HepG2 (cell line): ENCODE measurements around the gene UPK1B. TPM values are rescaled to one million over a fixed set of nuclear protein-coding genes. Genes with fewer than 3 reads are reported as not detected.

Source experiments
- CREM ChIP-seq, 2 experiments: sonication (generic) in 1 of 2; formaldehyde crosslinking in 1 of 2; IDR thresholded peaks; 2 replicates each; pipeline versions ENCODE4 v1.4.0 to v1.6.1; 2016 to 2020; ENCODE audit warnings: antibody characterized with exemption in 1 of 2, mild to moderate bottlenecking in 1 of 2, missing genetic modification reagents in 1 of 2
- ETV5 ChIP-seq: IDR thresholded peaks from 2 replicates; pipeline ENCODE4 v1.6.1; 2018; ENCODE audit warnings: missing biosample characterization, missing genetic modification reagents, inconsistent platforms, borderline replicate concordance
- HNRNPL ChIP-seq: fragments of 200-400 bp; formaldehyde crosslinking; IDR thresholded peaks from 2 replicates; pipeline ENCODE4 v1.6.1; 2017; ENCODE audit warnings: mild to moderate bottlenecking, low read depth, low read length
- IRF2 ChIP-seq: IDR thresholded peaks from 2 replicates; pipeline ENCODE4 v1.6.1; 2018; ENCODE audit warnings: missing genetic modification reagents, missing compliant biosample characterization
- LCORL ChIP-seq, 2 experiments: fragments of 450-650 bp in 1 of 2; sonication (generic) in 1 of 2; formaldehyde crosslinking in 1 of 2; IDR thresholded peaks; 2 replicates each; pipeline versions ENCODE4 v1.5.0 to v1.6.1; 2017 to 2020; ENCODE audit warnings: antibody characterized with exemption in 1 of 2, missing genetic modification reagents in 1 of 2
- MAFG ChIP-seq: sonication (generic); formaldehyde crosslinking; IDR thresholded peaks from 2 replicates; pipeline ENCODE4 v1.5.1; 2020; ENCODE audit warnings: mild to moderate bottlenecking, missing genetic modification reagents
- NR2F6 ChIP-seq, 2 experiments: IDR thresholded peaks; 2 replicates each; pipeline ENCODE4 v1.6.1; 2016; ENCODE audit warnings: antibody characterized with exemption in 1 of 2, mild to moderate bottlenecking in 1 of 2
- RELA ChIP-seq: sonication (generic); formaldehyde crosslinking; IDR thresholded peaks from 2 replicates; pipeline ENCODE4 v1.4.0; 2020; ENCODE audit warnings: missing genetic modification reagents
- RFX1 ChIP-seq: fragments of 450-650 bp; IDR thresholded peaks from 2 replicates; pipeline ENCODE4 v1.6.1; 2017
- SP2 ChIP-seq: sonication (generic); formaldehyde crosslinking; IDR thresholded peaks from 2 replicates; pipeline ENCODE4 v1.5.1; 2020; ENCODE audit warnings: mild to moderate bottlenecking, missing genetic modification reagents
- ZNF121 ChIP-seq: sonication (generic); formaldehyde crosslinking; IDR thresholded peaks from 2 replicates; pipeline ENCODE4 v1.5.0; 2020; ENCODE audit warnings: mild to moderate bottlenecking, missing genetic modification reagents
- ZNF530 ChIP-seq: sonication (generic); formaldehyde crosslinking; IDR thresholded peaks from 2 replicates; pipeline ENCODE4 v1.5.0; 2020; ENCODE audit warnings: low read depth, mild to moderate bottlenecking, missing genetic modification reagents
- polyA plus RNA-seq, 8 experiments: library from polyadenylated mRNA; depleted of rRNA in 3 of 8; stranded (reverse) in 7 of 8; unstranded in 1 of 8; fragments of >200 nt; fragmentation: Illumina TruSeq in 4 of 8; extraction: Trizol in 4 of 8; gene quantifications; 2 replicates each; pipeline versions ENCODE4 v1.2.1 to v1.2.3, GENCODE V29; 2011 to 2016; ENCODE audit warnings: low read depth in 4 of 8, missing spikeins in 1 of 8, mixed read lengths in 1 of 8; ENCODE audit not compliant: insufficient read depth in 1 of 8
- total RNA-seq, 5 experiments: library from RNA; depleted of rRNA; stranded (reverse); fragments of >200 nt; fragmentation: Illumina TruSeq; extraction: Trizol; gene quantifications; 2 replicates each; pipeline ENCODE4 v1.2.3, GENCODE V29; 2016; ENCODE audit warnings: low read depth in 1 of 5
- TF ChIP-seq, protein P1 (sequence below): sonication (generic); formaldehyde crosslinking; IDR thresholded peaks from 2 replicates; pipeline ENCODE4 v1.5.1; 2020; ENCODE audit warnings: mild to moderate bottlenecking, moderate library complexity, missing genetic modification reagents
- TF ChIP-seq, protein P2 (sequence below): sonication (generic); formaldehyde crosslinking; IDR thresholded peaks from 2 replicates; pipeline ENCODE4 v1.8.1; 2023; ENCODE audit warnings: mild to moderate bottlenecking, moderate library complexity, missing genetic modification reagents
- TF ChIP-seq, protein P3 (sequence below): IDR thresholded peaks from 2 replicates; pipeline ENCODE4 v1.6.1; 2016; ENCODE audit warnings: mild to moderate bottlenecking
- TF ChIP-seq, protein P4 (sequence below): sonication (generic); formaldehyde crosslinking; IDR thresholded peaks from 2 replicates; pipeline ENCODE4 v1.4.0; 2020; ENCODE audit warnings: mild to moderate bottlenecking, missing genetic modification reagents, borderline replicate concordance
- TF ChIP-seq, protein P5 (sequence below): sonication (generic); formaldehyde crosslinking; IDR thresholded peaks from 2 replicates; pipeline ENCODE4 v1.4.0; 2020; ENCODE audit warnings: missing genetic modification reagents, borderline replicate concordance
- TF ChIP-seq, protein P6 (sequence below): sonication (generic); formaldehyde crosslinking; IDR thresholded peaks from 2 replicates; pipeline ENCODE4 v1.5.0; 2020; ENCODE audit warnings: mild to moderate bottlenecking, missing genetic modification reagents

Gene UPK1B
- total and polyA plus RNA-seq, 2 of the 13 experiments (the other 11 are each of a cell fraction or from before 2014, with no cell fraction given): not detected

DNA sequence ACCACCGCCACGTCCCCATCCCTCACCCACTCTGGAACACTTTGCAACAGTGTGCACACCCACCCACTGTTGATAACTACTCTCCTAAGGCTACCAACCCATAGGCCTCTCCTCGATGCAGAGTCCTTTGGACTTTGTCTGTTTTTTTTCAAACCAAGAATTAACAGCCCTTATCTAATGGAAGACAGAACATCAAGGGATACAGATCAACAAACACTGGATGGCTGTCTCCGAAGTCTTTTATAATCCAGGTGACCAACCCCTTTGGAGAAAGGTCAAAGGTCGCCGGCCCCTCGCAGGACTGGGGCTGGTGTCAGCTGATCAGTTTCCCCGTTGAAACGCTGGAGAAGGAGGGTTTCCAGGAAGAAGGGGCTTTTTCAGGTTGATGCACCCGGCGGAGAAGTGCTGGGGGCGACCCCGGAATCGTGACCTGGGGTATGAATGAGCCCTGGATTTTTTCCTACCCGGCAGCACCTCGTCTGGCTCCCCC lies 66.7 kb downstream of the UPK1B start (continued):
- TF ChIP-seq, protein P1, sequence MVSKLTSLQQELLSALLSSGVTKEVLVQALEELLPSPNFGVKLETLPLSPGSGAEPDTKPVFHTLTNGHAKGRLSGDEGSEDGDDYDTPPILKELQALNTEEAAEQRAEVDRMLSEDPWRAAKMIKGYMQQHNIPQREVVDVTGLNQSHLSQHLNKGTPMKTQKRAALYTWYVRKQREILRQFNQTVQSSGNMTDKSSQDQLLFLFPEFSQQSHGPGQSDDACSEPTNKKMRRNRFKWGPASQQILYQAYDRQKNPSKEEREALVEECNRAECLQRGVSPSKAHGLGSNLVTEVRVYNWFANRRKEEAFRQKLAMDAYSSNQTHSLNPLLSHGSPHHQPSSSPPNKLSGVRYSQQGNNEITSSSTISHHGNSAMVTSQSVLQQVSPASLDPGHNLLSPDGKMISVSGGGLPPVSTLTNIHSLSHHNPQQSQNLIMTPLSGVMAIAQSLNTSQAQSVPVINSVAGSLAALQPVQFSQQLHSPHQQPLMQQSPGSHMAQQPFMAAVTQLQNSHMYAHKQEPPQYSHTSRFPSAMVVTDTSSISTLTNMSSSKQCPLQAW: no peak
- TF ChIP-seq, protein P2, sequence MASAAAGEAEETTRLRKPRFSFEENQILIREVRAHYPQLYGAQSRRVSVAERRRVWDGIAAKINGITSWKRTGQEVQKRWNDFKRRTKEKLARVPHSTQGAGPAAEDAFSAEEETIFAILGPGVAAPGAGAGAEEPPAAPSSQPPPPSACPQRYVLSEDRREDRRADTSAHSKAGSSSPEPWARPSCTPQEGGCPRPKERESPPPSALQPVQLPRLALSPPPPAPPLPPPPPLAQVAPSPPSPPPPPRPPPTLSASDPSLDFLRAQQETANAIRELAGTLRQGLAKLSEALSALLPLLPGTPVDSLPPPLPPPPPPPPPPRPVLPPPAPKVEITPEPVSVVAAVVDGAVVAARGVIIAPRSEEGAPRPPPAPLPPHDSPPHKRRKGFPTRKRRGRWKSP (CRISPR knock-in tag): no peak; the same call in 1 of the 2 replicates
- TF ChIP-seq SP2 (CRISPR knock-in tag) (no peak), LCORL (IDR thresholded peaks at IDR 0.05) (no peak), LCORL (CRISPR knock-in tag; IDR thresholded peaks at IDR 0.05) (peak; percentile 3; the same call in 1 of the 2 replicates), ZNF530 (CRISPR knock-in tag) (no peak), CREM (IDR thresholded peaks at IDR 0.05) (no peak), CREM (CRISPR knock-in tag; IDR thresholded peaks at IDR 0.05) (no peak), IRF2 (CRISPR knock-in tag) (no peak), HNRNPL (no peak), MAFG (CRISPR knock-in tag) (no peak), NR2F6 (IDR thresholded peaks at IDR 0.05) (peak; percentile 96), NR2F6 (CRISPR knock-in tag; IDR thresholded peaks at IDR 0.05) (peak; percentile 89), RELA (no peak), ZNF121 (CRISPR knock-in tag) (no peak), RFX1 (no peak), ETV5 (no peak)
- TF ChIP-seq, protein P3, sequence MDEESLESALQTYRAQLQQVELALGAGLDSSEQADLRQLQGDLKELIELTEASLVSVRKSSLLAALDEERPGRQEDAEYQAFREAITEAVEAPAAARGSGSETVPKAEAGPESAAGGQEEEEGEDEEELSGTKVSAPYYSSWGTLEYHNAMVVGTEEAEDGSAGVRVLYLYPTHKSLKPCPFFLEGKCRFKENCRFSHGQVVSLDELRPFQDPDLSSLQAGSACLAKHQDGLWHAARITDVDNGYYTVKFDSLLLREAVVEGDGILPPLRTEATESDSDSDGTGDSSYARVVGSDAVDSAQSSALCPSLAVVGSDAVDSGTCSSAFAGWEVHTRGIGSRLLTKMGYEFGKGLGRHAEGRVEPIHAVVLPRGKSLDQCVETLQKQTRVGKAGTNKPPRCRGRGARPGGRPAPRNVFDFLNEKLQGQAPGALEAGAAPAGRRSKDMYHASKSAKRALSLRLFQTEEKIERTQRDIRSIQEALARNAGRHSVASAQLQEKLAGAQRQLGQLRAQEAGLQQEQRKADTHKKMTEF (CRISPR knock-in tag): no peak
- TF ChIP-seq, protein P4, sequence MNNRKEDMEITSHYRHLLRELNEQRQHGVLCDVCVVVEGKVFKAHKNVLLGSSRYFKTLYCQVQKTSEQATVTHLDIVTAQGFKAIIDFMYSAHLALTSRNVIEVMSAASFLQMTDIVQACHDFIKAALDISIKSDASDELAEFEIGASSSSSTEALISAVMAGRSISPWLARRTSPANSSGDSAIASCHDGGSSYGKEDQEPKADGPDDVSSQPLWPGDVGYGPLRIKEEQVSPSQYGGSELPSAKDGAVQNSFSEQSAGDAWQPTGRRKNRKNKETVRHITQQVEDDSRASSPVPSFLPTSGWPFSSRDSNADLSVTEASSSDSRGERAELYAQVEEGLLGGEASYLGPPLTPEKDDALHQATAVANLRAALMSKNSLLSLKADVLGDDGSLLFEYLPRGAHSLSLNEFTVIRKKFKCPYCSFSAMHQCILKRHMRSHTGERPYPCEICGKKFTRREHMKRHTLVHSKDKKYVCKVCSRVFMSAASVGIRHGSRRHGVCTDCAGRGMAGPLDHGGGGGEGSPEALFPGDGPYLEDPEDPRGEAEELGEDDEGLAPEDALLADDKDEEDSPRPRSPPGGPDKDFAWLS (CRISPR knock-in tag): no peak
- TF ChIP-seq, protein P5, sequence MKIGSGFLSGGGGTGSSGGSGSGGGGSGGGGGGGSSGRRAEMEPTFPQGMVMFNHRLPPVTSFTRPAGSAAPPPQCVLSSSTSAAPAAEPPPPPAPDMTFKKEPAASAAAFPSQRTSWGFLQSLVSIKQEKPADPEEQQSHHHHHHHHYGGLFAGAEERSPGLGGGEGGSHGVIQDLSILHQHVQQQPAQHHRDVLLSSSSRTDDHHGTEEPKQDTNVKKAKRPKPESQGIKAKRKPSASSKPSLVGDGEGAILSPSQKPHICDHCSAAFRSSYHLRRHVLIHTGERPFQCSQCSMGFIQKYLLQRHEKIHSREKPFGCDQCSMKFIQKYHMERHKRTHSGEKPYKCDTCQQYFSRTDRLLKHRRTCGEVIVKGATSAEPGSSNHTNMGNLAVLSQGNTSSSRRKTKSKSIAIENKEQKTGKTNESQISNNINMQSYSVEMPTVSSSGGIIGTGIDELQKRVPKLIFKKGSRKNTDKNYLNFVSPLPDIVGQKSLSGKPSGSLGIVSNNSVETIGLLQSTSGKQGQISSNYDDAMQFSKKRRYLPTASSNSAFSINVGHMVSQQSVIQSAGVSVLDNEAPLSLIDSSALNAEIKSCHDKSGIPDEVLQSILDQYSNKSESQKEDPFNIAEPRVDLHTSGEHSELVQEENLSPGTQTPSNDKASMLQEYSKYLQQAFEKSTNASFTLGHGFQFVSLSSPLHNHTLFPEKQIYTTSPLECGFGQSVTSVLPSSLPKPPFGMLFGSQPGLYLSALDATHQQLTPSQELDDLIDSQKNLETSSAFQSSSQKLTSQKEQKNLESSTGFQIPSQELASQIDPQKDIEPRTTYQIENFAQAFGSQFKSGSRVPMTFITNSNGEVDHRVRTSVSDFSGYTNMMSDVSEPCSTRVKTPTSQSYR (CRISPR knock-in tag): no peak
- TF ChIP-seq, protein P6, sequence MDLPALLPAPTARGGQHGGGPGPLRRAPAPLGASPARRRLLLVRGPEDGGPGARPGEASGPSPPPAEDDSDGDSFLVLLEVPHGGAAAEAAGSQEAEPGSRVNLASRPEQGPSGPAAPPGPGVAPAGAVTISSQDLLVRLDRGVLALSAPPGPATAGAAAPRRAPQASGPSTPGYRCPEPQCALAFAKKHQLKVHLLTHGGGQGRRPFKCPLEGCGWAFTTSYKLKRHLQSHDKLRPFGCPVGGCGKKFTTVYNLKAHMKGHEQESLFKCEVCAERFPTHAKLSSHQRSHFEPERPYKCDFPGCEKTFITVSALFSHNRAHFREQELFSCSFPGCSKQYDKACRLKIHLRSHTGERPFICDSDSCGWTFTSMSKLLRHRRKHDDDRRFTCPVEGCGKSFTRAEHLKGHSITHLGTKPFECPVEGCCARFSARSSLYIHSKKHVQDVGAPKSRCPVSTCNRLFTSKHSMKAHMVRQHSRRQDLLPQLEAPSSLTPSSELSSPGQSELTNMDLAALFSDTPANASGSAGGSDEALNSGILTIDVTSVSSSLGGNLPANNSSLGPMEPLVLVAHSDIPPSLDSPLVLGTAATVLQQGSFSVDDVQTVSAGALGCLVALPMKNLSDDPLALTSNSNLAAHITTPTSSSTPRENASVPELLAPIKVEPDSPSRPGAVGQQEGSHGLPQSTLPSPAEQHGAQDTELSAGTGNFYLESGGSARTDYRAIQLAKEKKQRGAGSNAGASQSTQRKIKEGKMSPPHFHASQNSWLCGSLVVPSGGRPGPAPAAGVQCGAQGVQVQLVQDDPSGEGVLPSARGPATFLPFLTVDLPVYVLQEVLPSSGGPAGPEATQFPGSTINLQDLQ: no peak
